GM19372 (cell line): Measurements from ENCODE around the gene CDH13.

Experiments
- ATAC-seq: cut with Tn5 transposase; IDR thresholded peaks from one replicate; pipeline ENCODE4 v1.9.1; 2021; ENCODE audit warnings: mild to moderate bottlenecking, low read depth, moderate library complexity; ENCODE audit not compliant: unreplicated experiment

The CDH13 gene

GRCh38 chr16:82649766-82650165 is 23.0 kb downstream of the CDH13 start:
- no peak for ATAC-seq

DNA sequence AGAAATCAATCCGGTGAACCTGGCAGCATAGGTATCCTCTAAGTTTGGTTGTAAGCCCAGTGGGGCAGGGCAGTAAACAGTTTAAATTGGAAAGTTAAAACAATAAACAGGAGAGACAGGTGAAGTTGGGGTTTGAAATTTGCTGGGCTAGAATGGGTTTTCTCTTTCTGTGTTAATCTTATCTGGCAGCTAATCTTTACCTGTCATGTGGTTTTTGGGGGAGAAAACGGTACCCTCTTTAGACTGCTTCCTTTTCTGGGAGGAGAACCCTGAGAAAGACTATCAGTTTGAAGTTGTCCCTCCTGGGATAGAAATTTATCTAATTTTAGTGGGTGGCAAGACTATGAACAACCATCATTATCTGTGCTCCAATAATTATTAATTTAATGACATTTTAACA is 24.0 kb downstream of the CDH13 start:
- ATAC-seq = no peak

- ATAC-seq = peak; percentile 51
These were observed 25.3 kb downstream of the CDH13 start for GRCh38 chr16:82651921-82652601.

DNA sequence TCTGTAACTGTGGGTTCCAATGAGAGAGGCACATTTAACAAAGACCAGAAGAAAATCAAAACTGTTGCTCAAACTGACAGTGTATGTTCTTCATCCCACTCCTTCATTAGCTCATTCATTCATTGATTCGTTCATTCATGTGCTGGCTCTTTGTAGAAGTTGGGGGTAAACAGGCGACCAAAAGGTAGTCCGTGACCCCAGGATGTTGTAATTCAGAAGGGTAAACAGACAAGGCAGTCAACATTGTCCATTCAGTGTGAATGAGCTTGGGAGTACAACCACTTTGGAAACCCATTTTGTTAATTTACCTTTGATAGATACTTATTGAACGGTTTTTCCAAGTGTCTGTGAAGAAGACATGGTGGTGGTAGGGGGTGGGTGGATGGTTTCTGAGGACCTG is 26.1 kb downstream of the CDH13 start:
- ATAC-seq = no peak

GRCh38 chr16:82653550-82654511 is 27.1 kb downstream of the CDH13 start:
- peak; percentile 61 for ATAC-seq

DNA sequence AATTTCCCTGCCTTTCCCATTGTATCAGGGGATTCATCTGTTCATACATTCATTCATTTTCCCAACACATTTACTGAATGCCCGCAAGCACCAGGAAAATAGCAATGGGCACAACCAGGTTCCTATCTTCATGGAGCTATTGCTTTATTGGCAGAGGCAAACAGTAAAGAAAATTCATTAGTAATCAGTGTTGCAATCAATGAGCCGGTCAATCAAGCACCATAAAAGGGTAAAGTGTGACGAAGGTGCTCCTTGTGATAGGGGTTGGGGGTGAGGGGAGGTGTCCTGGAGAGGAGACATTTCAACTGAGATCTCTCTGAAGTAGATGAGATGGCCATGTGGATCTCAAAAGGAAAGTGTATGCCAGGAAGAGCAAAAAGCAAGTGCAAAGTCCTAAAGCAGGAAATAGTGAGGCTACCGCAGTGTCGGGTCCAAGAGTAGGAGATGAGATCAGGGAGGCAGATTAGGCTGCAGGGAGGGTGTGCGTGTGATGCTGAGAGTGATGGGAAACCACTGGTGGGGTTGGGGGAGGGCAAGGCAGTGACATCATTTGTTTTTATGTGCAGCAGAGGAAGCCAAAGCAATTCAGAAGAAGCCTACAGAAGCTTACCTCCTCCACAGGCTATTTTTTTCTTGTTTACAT is 28.4 kb downstream of the CDH13 start:
- no peak for ATAC-seq

DNA sequence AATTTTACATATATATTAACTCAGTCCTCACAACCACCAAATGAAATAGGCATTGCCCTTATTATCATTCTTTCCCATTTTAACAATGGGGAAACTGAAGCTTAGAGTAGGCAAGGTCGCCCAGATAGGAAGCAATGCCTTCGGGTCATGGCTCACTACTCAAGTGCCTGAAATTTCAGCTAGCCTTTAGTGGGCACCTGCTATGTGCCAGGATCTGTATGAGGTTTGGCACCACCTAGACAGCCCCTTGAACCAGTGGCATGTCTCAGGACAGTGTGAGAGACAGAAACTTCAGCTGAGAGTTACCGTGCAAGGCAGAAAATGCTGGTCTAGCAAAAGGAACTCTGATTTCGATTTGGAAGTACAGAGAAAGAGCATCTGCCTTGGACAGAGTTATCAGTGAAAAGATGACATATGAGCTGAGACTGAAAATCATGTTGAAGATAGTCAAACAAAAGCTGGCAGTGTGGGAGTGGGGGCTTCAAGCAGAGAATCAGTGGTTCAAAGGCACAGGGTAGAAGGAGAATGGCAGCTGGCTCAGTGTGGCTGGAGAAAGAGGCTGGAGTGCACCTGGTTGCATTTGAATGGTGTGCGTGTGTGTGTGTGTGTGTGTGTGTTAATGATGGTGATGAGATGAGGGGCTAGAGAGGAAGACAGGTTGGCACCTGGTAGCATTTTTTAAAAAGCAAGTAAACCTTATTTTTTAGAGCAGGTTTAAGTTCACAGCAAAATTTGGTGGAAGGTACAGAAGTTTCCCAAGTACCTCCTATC is 29.1 kb downstream of the CDH13 start:
- no peak for ATAC-seq

DNA sequence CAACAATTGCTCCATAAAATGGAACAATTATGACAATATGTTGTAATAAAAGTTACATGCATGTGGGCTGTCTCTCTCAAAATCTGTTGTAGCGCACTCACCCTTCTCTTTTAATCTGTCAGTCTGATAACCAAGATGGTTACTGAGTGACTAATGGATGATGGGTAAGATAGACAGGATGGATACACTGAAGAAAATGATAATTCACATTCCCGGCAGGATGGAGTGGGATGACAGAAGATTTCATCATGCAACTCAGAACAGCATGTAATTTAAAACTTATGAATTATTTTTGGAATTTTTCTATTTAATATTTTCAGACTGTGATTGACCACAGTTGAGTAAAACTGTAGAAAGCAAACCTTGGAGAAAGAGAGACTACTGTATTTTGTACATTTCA is 30.5 kb downstream of the CDH13 start:
- no peak for ATAC-seq

- ATAC-seq = no peak
These were observed 31.0 kb downstream of the CDH13 start for GRCh38 chr16:82657786-82658185.

GRCh38 chr16:82658796-82659195 is 32.0 kb downstream of the CDH13 start:
- ATAC-seq = no peak

- ATAC-seq = no peak
These were observed 33.4 kb downstream of the CDH13 start for GRCh38 chr16:82660075-82660645.

GRCh38 chr16:82660966-82661365 is 34.2 kb downstream of the CDH13 start:
- no peak for ATAC-seq

DNA sequence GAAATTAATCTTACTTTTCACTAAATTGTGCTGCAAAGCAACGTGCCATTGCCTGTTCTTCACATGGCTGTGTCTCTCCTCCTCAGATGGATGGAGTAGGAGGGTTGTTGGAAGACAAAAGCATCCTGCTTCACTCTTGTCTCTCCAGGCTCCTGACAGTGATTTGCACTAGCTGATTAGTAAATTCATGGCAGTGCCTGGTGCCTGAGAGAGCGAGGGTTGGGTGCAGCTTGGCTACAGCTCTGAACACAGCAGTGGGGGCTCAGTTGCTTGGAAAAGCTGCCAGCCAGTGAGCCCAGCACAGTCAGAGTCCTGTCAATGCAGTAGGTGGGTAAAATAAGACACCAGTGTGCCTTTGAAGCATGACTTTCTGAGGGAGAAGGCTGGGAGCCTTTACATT is 37.4 kb downstream of the CDH13 start:
- no peak for ATAC-seq

- no peak for ATAC-seq
These were observed 38.3 kb downstream of the CDH13 start for GRCh38 chr16:82665025-82665424.

GRCh38 chr16:82667437-82667836 is 40.7 kb downstream of the CDH13 start:
- no peak for ATAC-seq

DNA sequence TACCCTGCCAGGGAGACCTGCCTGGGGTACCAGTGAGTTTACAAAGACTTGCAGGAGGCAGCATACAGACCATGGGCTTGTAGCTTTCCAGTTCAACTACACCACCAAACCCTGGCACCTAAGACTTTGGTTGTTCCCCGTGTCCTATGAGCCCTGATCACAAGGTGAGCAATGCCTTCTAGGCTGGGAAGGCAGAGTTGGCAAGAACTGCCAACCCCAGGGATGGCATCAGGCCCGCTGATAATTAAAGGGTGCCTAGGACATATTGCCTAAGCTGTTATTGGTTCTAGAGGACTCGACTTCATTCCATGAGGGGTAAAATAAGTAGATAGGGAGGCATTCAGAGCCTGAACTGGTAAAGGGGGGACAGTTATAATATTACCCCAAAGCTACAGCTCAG is 41.3 kb downstream of the CDH13 start:
- ATAC-seq = no peak

- ATAC-seq = no peak
These were observed 45.0 kb downstream of the CDH13 start for GRCh38 chr16:82671741-82672140.

DNA sequence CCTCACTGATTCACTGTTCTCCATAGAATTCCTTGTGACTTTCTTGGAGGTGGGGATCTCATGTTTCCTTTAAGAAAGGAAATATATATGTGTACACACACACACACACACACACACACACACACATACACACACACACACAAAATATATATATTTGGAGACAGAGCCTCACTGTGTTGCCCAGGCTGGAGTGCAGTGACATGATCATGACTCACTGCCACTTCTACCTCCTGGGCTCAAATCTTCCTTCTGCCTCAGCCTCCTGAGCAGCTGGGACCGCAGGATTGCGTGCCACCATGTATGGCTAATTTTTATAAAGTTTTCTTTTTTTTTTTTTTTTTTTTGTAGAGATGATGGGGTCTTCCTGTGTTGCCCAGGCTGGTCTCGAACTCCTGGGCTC is 45.9 kb downstream of the CDH13 start:
- ATAC-seq = no peak

GRCh38 chr16:82675300-82675699 is 48.5 kb downstream of the CDH13 start:
- ATAC-seq = no peak

DNA sequence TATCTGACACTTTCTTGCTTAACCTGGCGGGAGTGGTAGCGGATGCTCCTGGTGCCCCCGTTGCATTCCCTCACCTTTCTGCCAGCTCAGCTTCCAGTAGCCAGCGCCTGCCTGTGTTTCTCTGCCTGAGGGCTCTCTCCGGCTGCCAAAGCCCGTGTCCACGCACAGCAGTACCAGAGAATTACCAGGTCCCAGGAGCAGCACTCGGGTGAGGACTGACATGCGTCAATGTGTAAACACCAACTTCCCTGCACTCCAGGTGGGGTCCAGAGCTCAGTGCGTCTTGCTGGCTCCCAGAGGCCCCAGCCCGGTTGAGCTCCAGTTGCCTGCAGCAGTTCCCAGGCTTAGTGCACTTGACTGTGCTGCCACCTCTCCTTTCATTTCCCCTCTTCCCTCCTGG is 54.8 kb downstream of the CDH13 start:
- ATAC-seq = no peak
